HFF-Myc (cell line): Measurements from ENCODE around the gene MRPL43.

Experiments
- DNase-seq: peaks from one replicate; pipeline ENCODE4 v3.0.0-alpha.2; 2011; ENCODE audit warnings: low read depth; ENCODE audit errors: extremely low read depth
- H3K4me3 ChIP-seq: replicated peaks from 2 replicates; pipeline ENCODE4 v1.5.1; 2011; ENCODE audit warnings: low read depth, mild to moderate bottlenecking, control low read depth, low read length
- CTCF ChIP-seq: IDR thresholded peaks from 2 replicates; pipeline ENCODE4 v1.5.1; 2012; ENCODE audit warnings: mild to moderate bottlenecking, low read depth, low read length, control low read depth; ENCODE audit errors: missing control alignments

MRPL43 gene

GRCh38 chr10:100963826-100964225, 23.5 kb downstream of the MRPL43 start:
- H3K4me3 ChIP-seq, result no peak overlapping the region
- no peak for DNase-seq
- no peak for TF ChIP-seq CTCF

- DNase-seq, result no peak
- TF ChIP-seq CTCF, result no peak
- no peak overlapping the region for H3K4me3 ChIP-seq
Observed at GRCh38 chr10:100962351-100963080, 24.8 kb downstream of the MRPL43 start.

GRCh38 chr10:100960251-100960650, 27.0 kb downstream of the MRPL43 start:
- DNase-seq, result no peak
- no peak for TF ChIP-seq CTCF
- no peak overlapping the region for H3K4me3 ChIP-seq

- no peak for DNase-seq
- TF ChIP-seq CTCF, result no peak
- H3K4me3 ChIP-seq, result no peak overlapping the region
Observed at GRCh38 chr10:100948916-100949315, 38.4 kb downstream of the MRPL43 start.

GRCh38 chr10:100945754-100946153, 41.5 kb downstream of the MRPL43 start:
- H3K4me3 ChIP-seq, result no peak overlapping the region
- no peak for TF ChIP-seq CTCF
- no peak for DNase-seq

- TF ChIP-seq CTCF, result no peak
- H3K4me3 ChIP-seq, result no peak overlapping the region
- DNase-seq, result no peak
Observed at GRCh38 chr10:100943508-100943907, 43.8 kb downstream of the MRPL43 start.

GRCh38 chr10:100942229-100942628, 45.1 kb downstream of the MRPL43 start:
- DNase-seq, result no peak

More at GRCh38 chr10:100942229-100942628, 45.1 kb downstream of the MRPL43 start:
- no peak for TF ChIP-seq CTCF
- no peak overlapping the region for H3K4me3 ChIP-seq
